Spleen (tissue), 7 donors: ENCODE data around the gene NPPC.

ENCODE experiments used
- CTCF ChIP-seq, 11 experiments: fragments of 200-600 bp in 7 of 11; fragments of 450-650 bp in 4 of 11; sonication (generic) in 4 of 11; IDR thresholded peaks in 8 of 11; conservative IDR thresholded peaks in 3 of 11; 1 replicate in 7 of 11; 2 replicates in 4 of 11; pipeline versions ENCODE4 v1.4.0 to v1.8.0; 2016 to 2021; ENCODE audit warnings: antibody characterized with exemption in 11 of 11, inconsistent platforms in 4 of 11, mild to moderate bottlenecking in 1 of 11
- POLR2A ChIP-seq, 3 donors: fragments of 450-650 bp; IDR thresholded peaks; one replicate each; pipeline ENCODE4 v1.5.1; 2017; ENCODE audit warnings: antibody characterized with exemption in 3 of 3, mild to moderate bottlenecking in 1 of 3
- donor health status: DM: no; HTN: no; CAD: no; lungs with moderate emphysema.
- donor health status: DM: no; HTN: no; CAD: no.
- donor health status: DM: no; HTN: no; CAD: no.

GRCh38 chr2:231947694-231948093, 21.5 kb upstream of the NPPC start:
- TF ChIP-seq CTCF (IDR thresholded peaks at IDR 0.05 in 8 of 11, conservative IDR thresholded peaks at IDR 0.05 in 3 of 11) (no peak), POLR2A (IDR thresholded peaks at IDR 0.05) (no peak)
